Measurements from ENCODE around the gene WDR45B. TPM values are rescaled to one million over a fixed set of nuclear protein-coding genes. Genes with fewer than 3 reads are reported as not detected.
"Not testable (repeated sequence)": the region's sequence is repeated elsewhere in the genome, so short reads cannot be mapped to it uniquely, and the experiment has no call there.

The WDR45B gene
- total and polyA plus RNA-seq, 2 experiments from 2014 or later, result 82.6 to 112 TPM

GRCh38 chr17:82577300-82577699 lies 70.9 kb downstream of the WDR45B start:
- Histone ChIP-seq H4K20me1 (ENCODE audit: insufficient read depth, poor library complexity, severe bottlenecking) (no peaks in the 10 kb centered on the region), H3K27ac (no peak overlapping the region), H3K36me3 (replicated peaks; ENCODE audit: insufficient read depth, low read depth) (no peaks in the 10 kb centered on the region), H3K27me3 (no peaks in the 10 kb centered on the region), H3K9me2 (replicated peaks; ENCODE audit: insufficient read depth) (no peaks in the 10 kb centered on the region), H3K79me2 (peaks cover 41% of the 10 kb centered on the region), H2AFZ (no peak overlapping the region), H3K4me1 (ENCODE audit: insufficient read depth) (no peaks in the 10 kb centered on the region), H3K4me3 (no peak overlapping the region), H3K9me3 (ENCODE audit: low read depth) (no peaks in the 10 kb centered on the region), H3K4me2 (no peak overlapping the region)
- WGBS (ENCODE audit: low lambda C conversion rate, missing lambda C conversion rate), result 93% methylated on average over 18 of the region's 18 CpGs
- no peak for TF ChIP-seq EZH2 (IDR thresholded peaks at IDR 0.05; ENCODE audit: borderline replicate concordance)
- no peak for TF ChIP-seq CTCF (IDR thresholded peaks at IDR 0.05; ENCODE audit: poor library complexity)
- TF ChIP-seq EZH2phosphoT487 (IDR thresholded peaks at IDR 0.05; ENCODE audit: low read depth, severe bottlenecking, unreplicated experiment), result no peak
- no peak for DNase-seq (ENCODE audit: low spot score)

- not testable (repeated sequence) for H4K20me1 ChIP-seq (ENCODE audit: insufficient read depth, poor library complexity, severe bottlenecking); H3K4me3 ChIP-seq; H3K36me3 ChIP-seq (replicated peaks; ENCODE audit: insufficient read depth, low read depth); H3K27ac ChIP-seq; H3K9me3 ChIP-seq (ENCODE audit: low read depth); H3K9me2 ChIP-seq (replicated peaks; ENCODE audit: insufficient read depth); H3K4me2 ChIP-seq; H3K27me3 ChIP-seq; H3K4me1 ChIP-seq (ENCODE audit: insufficient read depth); DNase-seq (ENCODE audit: low spot score); H2AFZ ChIP-seq
- 94% methylated on average over 14 of the region's 52 CpGs for WGBS (ENCODE audit: low lambda C conversion rate, missing lambda C conversion rate)
- H3K79me2 ChIP-seq, result peaks cover 57% of the 10 kb centered on the region
Observed at GRCh38 chr17:82575581-82576221, 72.5 kb downstream of the WDR45B start.

GRCh38 chr17:82574041-82574440 lies 74.2 kb downstream of the WDR45B start:
- no peaks in the 10 kb centered on the region for H3K9me2 ChIP-seq (replicated peaks; ENCODE audit: insufficient read depth)
- TF ChIP-seq EZH2phosphoT487 (IDR thresholded peaks at IDR 0.05; ENCODE audit: low read depth, severe bottlenecking, unreplicated experiment) (no peak), EZH2 (IDR thresholded peaks at IDR 0.05; ENCODE audit: borderline replicate concordance) (no peak), CTCF (IDR thresholded peaks at IDR 0.05; ENCODE audit: poor library complexity) (no peak)
- WGBS (ENCODE audit: low lambda C conversion rate, missing lambda C conversion rate), result 96% methylated on average over 11 of the region's 11 CpGs
- peaks cover 6% of the 10 kb centered on the region for H3K4me1 ChIP-seq (ENCODE audit: insufficient read depth)
- H3K4me3 ChIP-seq, result no peak overlapping the region
- H3K36me3 ChIP-seq (replicated peaks; ENCODE audit: insufficient read depth, low read depth), result no peaks in the 10 kb centered on the region
- DNase-seq (ENCODE audit: low spot score), result no peak
- H4K20me1 ChIP-seq (ENCODE audit: insufficient read depth, poor library complexity, severe bottlenecking), result peaks cover 7% of the 10 kb centered on the region
- H3K4me2 ChIP-seq, result no peak overlapping the region
- H3K27me3 ChIP-seq, result no peaks in the 10 kb centered on the region
- no peak overlapping the region for H3K27ac ChIP-seq
- no peak overlapping the region for H2AFZ ChIP-seq
- H3K9me3 ChIP-seq (ENCODE audit: low read depth), result no peaks in the 10 kb centered on the region
- peaks cover 72% of the 10 kb centered on the region for H3K79me2 ChIP-seq

- peaks cover 17% of the 10 kb centered on the region for H3K4me1 ChIP-seq (ENCODE audit: insufficient read depth)
- no peak overlapping the region for H3K27ac ChIP-seq
- no peak overlapping the region for H2AFZ ChIP-seq
- TF ChIP-seq EZH2 (IDR thresholded peaks at IDR 0.05; ENCODE audit: borderline replicate concordance) (no peak), CTCF (IDR thresholded peaks at IDR 0.05; ENCODE audit: poor library complexity) (no peak), EZH2phosphoT487 (IDR thresholded peaks at IDR 0.05; ENCODE audit: low read depth, severe bottlenecking, unreplicated experiment) (no peak)
- no peak overlapping the region for H3K4me2 ChIP-seq
- over 99% methylated on average over 6 of the region's 6 CpGs for whole genome bisulfite sequencing (ENCODE audit: low lambda C conversion rate, missing lambda C conversion rate)
- H3K9me3 ChIP-seq (ENCODE audit: low read depth), result no peaks in the 10 kb centered on the region
- H3K27me3 ChIP-seq, result no peaks in the 10 kb centered on the region
- no peak for DNase-seq (ENCODE audit: low spot score)
- H3K9me2 ChIP-seq (replicated peaks; ENCODE audit: insufficient read depth), result no peaks in the 10 kb centered on the region
- peaks cover 76% of the 10 kb centered on the region for H3K79me2 ChIP-seq
- H3K4me3 ChIP-seq, result no peak overlapping the region
- peaks cover 7% of the 10 kb centered on the region for H4K20me1 ChIP-seq (ENCODE audit: insufficient read depth, poor library complexity, severe bottlenecking)
- H3K36me3 ChIP-seq (replicated peaks; ENCODE audit: insufficient read depth, low read depth), result no peaks in the 10 kb centered on the region
Observed at GRCh38 chr17:82571855-82572254, 76.4 kb downstream of the WDR45B start.

All from hepatocyte (in vitro differentiated cells).